ENCODE results near the gene FAF2. TPM values are rescaled to one million over a fixed set of nuclear protein-coding genes. Genes with fewer than 3 reads are reported as not detected.

FAF2 gene
- polyA plus RNA-seq, 2 of the 4 experiments (the other 2 are of a cell fraction): 42.4 to 90.3 TPM

DNA sequence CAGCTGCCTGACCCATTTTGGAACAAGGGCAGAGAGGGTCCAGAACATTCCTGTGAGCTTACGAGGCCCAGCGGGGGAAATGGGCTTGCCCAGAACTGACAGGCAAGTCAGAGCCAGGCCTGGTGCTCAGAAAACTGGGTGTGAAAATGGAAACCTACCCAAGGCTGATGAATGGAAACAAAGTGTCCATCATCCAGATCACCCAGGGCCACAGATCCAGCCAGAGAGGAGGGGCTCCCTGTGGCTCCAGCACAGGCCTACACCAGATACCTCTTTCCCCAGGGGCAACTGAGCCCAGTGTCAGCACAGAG lies 35.0 kb upstream of the FAF2 start:
- CTCF ChIA-PET: interaction anchor here (0.7 to 1.6 kb wide), 3 partner anchors 16 to 165 kb away, joined by 3 to 5 read pairs (median 3); partner anchors contain the start of gene FAF2
- FAIRE-seq (no peak), DNase-seq (ENCODE audit: low read depth in 1 of 2, low spot score in 1 of 2) (no peak), ATAC-seq (no peak)
- TF ChIP-seq, protein P1, sequence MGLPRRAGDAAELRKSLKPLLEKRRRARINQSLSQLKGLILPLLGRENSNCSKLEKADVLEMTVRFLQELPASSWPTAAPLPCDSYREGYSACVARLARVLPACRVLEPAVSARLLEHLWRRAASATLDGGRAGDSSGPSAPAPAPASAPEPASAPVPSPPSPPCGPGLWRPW (IDR thresholded peaks at IDR 0.05): no peak
- TF ChIP-seq EP300 (IDR thresholded peaks at IDR 0.05): no peak
- TF ChIP-seq ZSCAN20 (CRISPR knock-in tag; IDR thresholded peaks at IDR 0.05): no peak
- no peak for TF ChIP-seq ZFP36 (IDR thresholded peaks at IDR 0.05; ENCODE audit: borderline replicate concordance, partially characterized antibody)
- no peak for TF ChIP-seq RCOR1 (IDR thresholded peaks at IDR 0.05; ENCODE audit: low read depth, low read length)
- no peak overlapping the region for H3K4me3 ChIP-seq
- WGBS (ENCODE audit: missing lambda C conversion rate): 94% methylated on average over 2 of the region's 2 CpGs
- H3K4me2 ChIP-seq: no peak overlapping the region
- POLR2A ChIA-PET: no interaction called here
- H3K9me3 ChIP-seq: no peaks in the 10 kb centered on the region
- H3K4me1 ChIP-seq: peaks cover 24% of the 10 kb centered on the region
- H3K27ac ChIP-seq: no peak overlapping the region

DNA sequence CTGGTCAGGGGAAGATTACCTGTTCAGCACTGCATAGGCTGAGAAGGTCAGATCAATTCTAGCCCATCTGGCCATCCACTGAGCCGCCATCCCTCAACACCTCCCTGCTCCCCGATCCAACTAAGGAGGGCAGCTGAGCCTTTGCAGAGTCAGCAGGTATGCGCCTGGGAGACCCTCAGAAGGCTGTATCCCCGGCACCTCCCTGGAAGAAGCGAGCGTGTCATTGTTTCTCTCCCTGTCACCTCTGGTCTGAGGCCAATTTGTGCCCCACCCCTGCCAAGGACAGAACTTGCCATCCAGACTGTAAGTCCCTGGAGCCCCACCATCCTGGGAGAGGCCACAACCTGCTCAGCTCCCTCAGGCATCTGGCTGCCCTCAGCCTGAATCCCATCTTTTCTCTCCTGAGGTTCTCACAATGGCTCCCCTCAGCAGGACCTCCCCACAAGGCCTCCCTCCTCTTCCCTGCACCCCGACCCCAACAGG lies 34.4 kb upstream of the FAF2 start:
- ChIA-PET POLR2A (no interaction called here), CTCF (interaction anchor here (0.7 to 1.6 kb wide), 3 partner anchors 17 to 164 kb away, joined by 3 to 5 read pairs (median 3); partner anchors contain the start of gene FAF2)
- DNase-seq (ENCODE audit: low read depth in 1 of 2, low spot score in 1 of 2) (no peak), ATAC-seq (no peak), FAIRE-seq (no peak)
- H3K9me3 ChIP-seq: no peaks in the 10 kb centered on the region
- no peak overlapping the region for H3K4me2 ChIP-seq
- WGBS (ENCODE audit: missing lambda C conversion rate): 93% methylated on average over 7 of the region's 7 CpGs
- TF ChIP-seq MAFK (IDR thresholded peaks at IDR 0.05; ENCODE audit: partially characterized antibody): peak; percentile 23
- no peak for TF ChIP-seq CEBPB (IDR thresholded peaks at IDR 0.05)
- H3K4me1 ChIP-seq: peaks cover 24% of the 10 kb centered on the region
- H3K27ac ChIP-seq: no peak overlapping the region
- no peak overlapping the region for H3K4me3 ChIP-seq

DNA sequence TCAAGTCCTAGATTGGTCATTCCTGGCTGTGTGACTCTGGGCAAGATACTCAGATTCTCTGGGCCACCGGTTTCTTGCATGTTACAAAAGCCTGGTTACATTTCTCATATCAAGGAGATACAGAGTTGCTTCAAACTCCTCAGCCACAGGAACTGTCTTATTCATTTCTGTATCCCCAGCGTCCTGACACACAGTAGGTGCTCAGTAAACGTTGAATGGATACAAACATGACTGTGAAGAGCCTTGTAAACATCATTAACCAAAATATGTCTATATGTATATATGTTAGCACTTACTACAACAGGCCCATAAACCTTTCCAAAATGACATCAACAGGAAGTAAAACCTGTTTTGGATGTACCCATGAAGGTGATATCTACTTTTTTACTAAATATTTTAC lies 33.5 kb upstream of the FAF2 start:
- 51% methylated on average over 3 of the region's 3 CpGs for WGBS (ENCODE audit: missing lambda C conversion rate)
- H3K27ac ChIP-seq: no peak overlapping the region
- DNase-seq (ENCODE audit: low read depth in 1 of 2, low spot score in 1 of 2) (no peak), FAIRE-seq (no peak), ATAC-seq (no peak)
- TF ChIP-seq, protein P2, sequence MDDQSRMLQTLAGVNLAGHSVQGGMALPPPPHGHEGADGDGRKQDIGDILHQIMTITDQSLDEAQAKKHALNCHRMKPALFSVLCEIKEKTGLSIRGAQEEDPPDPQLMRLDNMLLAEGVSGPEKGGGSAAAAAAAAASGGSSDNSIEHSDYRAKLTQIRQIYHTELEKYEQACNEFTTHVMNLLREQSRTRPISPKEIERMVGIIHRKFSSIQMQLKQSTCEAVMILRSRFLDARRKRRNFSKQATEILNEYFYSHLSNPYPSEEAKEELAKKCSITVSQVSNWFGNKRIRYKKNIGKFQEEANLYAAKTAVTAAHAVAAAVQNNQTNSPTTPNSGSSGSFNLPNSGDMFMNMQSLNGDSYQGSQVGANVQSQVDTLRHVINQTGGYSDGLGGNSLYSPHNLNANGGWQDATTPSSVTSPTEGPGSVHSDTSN (IDR thresholded peaks at IDR 0.05): no peak
- TF ChIP-seq CHD4 (IDR thresholded peaks at IDR 0.05; ENCODE audit: borderline replicate concordance): no peak
- no peak for TF ChIP-seq RAD21 (conservative IDR thresholded peaks at IDR 0.05 in 1 of 2, IDR thresholded peaks at IDR 0.05 in 1 of 2)
- no peak for TF ChIP-seq RCOR1 (IDR thresholded peaks at IDR 0.05; ENCODE audit: low read depth, low read length)
- no peak for TF ChIP-seq CBX2 (IDR thresholded peaks at IDR 0.05; ENCODE audit: borderline replicate concordance, low read depth)
- TF ChIP-seq MAZ (IDR thresholded peaks at IDR 0.05; ENCODE audit: borderline replicate concordance, low read depth, low read length): no peak
- TF ChIP-seq SREBF2 (IDR thresholded peaks at IDR 0.05): no peak
- TF ChIP-seq, protein P3, sequence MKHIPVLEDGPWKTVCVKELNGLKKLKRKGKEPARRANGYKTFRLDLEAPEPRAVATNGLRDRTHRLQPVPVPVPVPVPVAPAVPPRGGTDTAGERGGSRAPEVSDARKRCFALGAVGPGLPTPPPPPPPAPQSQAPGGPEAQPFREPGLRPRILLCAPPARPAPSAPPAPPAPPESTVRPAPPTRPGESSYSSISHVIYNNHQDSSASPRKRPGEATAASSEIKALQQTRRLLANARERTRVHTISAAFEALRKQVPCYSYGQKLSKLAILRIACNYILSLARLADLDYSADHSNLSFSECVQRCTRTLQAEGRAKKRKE (CRISPR knock-in tag; IDR thresholded peaks at IDR 0.05; ENCODE audit: low read depth): no peak
- no peak for TF ChIP-seq KDM5A (IDR thresholded peaks at IDR 0.05)
- no peak for TF ChIP-seq TP53 (CRISPR knock-in tag; IDR thresholded peaks at IDR 0.05)
- TF ChIP-seq NPAS2 (CRISPR knock-in tag; IDR thresholded peaks at IDR 0.05; ENCODE audit: borderline replicate concordance): no peak
- no peak overlapping the region for H3K4me3 ChIP-seq
- H3K4me2 ChIP-seq: no peak overlapping the region; the same call in 2 of the 3 replicates
- CTCF ChIA-PET: interaction anchor here (1.6 to 2.6 kb wide), 2 partner anchors 27 to 163 kb away, joined by 3 to 15 read pairs; no protein-coding TSS in a partner anchor
- H3K4me1 ChIP-seq: peaks cover 24% of the 10 kb centered on the region
- H3K9me3 ChIP-seq: no peaks in the 10 kb centered on the region
- POLR2A ChIA-PET: no interaction called here
